Neural progenitor cell (in vitro differentiated cells): Measurements from ENCODE around the gene CNTNAP2. TPM values are rescaled to one million over a fixed set of nuclear protein-coding genes. Genes with fewer than 3 reads are reported as not detected.
"Not testable (repeated sequence)": the region's sequence is repeated elsewhere in the genome, so short reads cannot be mapped to it uniquely, and the experiment has no call there.

ENCODE experiments used
- DNase-seq: peaks from one replicate; pipeline ENCODE4 v3.0.0-alpha.2; 2016; ENCODE audit warnings: low spot score
- H2AFZ ChIP-seq: fragments of 200-600 bp; sonication (generic); replicated peaks from 2 replicates; pipeline ENCODE4 v1.6.1; 2016; ENCODE audit warnings: antibody characterized with exemption
- H3F3A ChIP-seq: fragments of 200-600 bp; sonication (generic); 2 replicates; pipeline ENCODE4 v1.6.1; 2016; ENCODE audit warnings: antibody characterized with exemption, low read depth
- H3K27ac ChIP-seq: fragments of 200-600 bp; sonication (generic); 2 replicates; pipeline ENCODE4 v1.5.1; 2016; ENCODE audit warnings: mild to moderate bottlenecking
- H3K27me3 ChIP-seq: fragments of 200-600 bp; sonication (generic); 2 replicates; pipeline ENCODE4 v1.6.1; 2016; ENCODE audit warnings: mild to moderate bottlenecking, moderate library complexity
- H3K36me3 ChIP-seq: fragments of 200-600 bp; sonication (generic); 2 replicates; pipeline ENCODE4 v1.5.1; 2016
- H3K4me1 ChIP-seq: fragments of 200-600 bp; sonication (generic); 2 replicates; pipeline ENCODE4 v1.6.1; 2016; ENCODE audit warnings: mixed run types
- H3K4me2 ChIP-seq: fragments of 200-600 bp; sonication (generic); 2 replicates; pipeline ENCODE4 v1.6.1; 2016
- H3K4me3 ChIP-seq: fragments of 200-600 bp; sonication (generic); 2 replicates; pipeline ENCODE4 v1.5.1; 2016
- H3K79me2 ChIP-seq: fragments of 200-600 bp; sonication (generic); 2 replicates; pipeline ENCODE4 v1.6.1; 2016; ENCODE audit warnings: low read depth
- H3K9ac ChIP-seq: fragments of 200-600 bp; sonication (generic); 2 replicates; pipeline ENCODE4 v1.6.1; 2016
- H3K9me3 ChIP-seq: fragments of 200-600 bp; sonication (generic); 2 replicates; pipeline ENCODE4 v1.5.1; 2016; ENCODE audit warnings: low read depth
- H4K20me1 ChIP-seq: fragments of 200-600 bp; sonication (generic); 2 replicates; pipeline ENCODE4 v1.6.1; 2016; ENCODE audit warnings: low read depth
- H3K27ac Mint-ChIP-seq: 3 replicates; pipeline ENCODE4 v1.8.0; 2021; ENCODE audit warnings: mixed read lengths
- H3K27me3 Mint-ChIP-seq: 2 replicates; pipeline ENCODE4 v1.8.0; 2022; ENCODE audit warnings: low read depth, mild to moderate bottlenecking, inconsistent platforms, moderate library complexity, mixed read lengths; ENCODE audit not compliant: insufficient read depth
- H3K36me3 Mint-ChIP-seq: 3 replicates; pipeline ENCODE4 v1.8.0; 2021; ENCODE audit warnings: mixed read lengths
- H3K4me1 Mint-ChIP-seq: 3 replicates; pipeline ENCODE4 v1.8.0; 2021; ENCODE audit warnings: mixed read lengths
- H3K4me3 Mint-ChIP-seq: 3 replicates; pipeline ENCODE4 v1.8.0; 2021; ENCODE audit warnings: mild to moderate bottlenecking, moderate library complexity, mixed read lengths
- H3K9me3 Mint-ChIP-seq: 3 replicates; pipeline ENCODE4 v1.8.0; 2020; ENCODE audit warnings: mixed read lengths
- EZH2 ChIP-seq: fragments of 200-600 bp; sonication (generic); IDR thresholded peaks from 2 replicates; pipeline ENCODE4 v1.6.1; 2017; ENCODE audit warnings: antibody characterized with exemption, mild to moderate bottlenecking, moderate library complexity
- EZH2phosphoT487 ChIP-seq: fragments of 200-600 bp; sonication (generic); IDR thresholded peaks from 2 replicates; pipeline ENCODE4 v1.6.1; 2017; ENCODE audit warnings: antibody characterized with exemption
- total RNA-seq: library from RNA; depleted of rRNA; stranded (reverse); fragments of >200 nt; gene quantifications from 2 replicates; pipeline ENCODE4 v1.2.3, GENCODE V29; 2015; ENCODE audit warnings: low replicate concordance
- TF ChIP-seq, protein P1 (sequence below): fragments of 200-600 bp; sonication (generic); IDR thresholded peaks from 2 replicates; pipeline ENCODE4 v1.5.1; 2017; ENCODE audit warnings: antibody characterized with exemption, mild to moderate bottlenecking

CNTNAP2 gene
- total RNA-seq, 1 donor from 2014 or later, result 126 TPM

DNA sequence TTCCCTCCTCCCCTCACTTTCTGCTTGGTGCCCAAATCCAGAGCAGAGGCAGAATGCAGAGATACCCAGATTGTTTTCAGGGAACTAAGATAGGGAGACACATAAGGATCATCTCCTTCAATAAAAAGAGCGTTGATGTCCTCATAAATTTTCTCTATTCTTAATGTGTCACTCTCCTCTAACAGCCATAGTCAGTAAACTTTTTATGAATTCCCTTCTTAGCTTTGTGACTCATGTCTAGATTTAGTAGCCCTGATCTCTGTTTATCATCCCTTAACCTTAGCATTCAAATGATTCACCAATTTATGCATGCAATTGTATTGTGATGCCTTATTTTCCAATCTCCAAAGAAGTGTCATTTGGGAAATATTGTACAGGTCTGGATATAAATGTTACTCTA is 1478.4 kb downstream of the CNTNAP2 start:
- no peak overlapping the region for H3K4me2 ChIP-seq
- TF ChIP-seq EZH2 (no peak), EZH2phosphoT487 (no peak)
- TF ChIP-seq, protein P1, sequence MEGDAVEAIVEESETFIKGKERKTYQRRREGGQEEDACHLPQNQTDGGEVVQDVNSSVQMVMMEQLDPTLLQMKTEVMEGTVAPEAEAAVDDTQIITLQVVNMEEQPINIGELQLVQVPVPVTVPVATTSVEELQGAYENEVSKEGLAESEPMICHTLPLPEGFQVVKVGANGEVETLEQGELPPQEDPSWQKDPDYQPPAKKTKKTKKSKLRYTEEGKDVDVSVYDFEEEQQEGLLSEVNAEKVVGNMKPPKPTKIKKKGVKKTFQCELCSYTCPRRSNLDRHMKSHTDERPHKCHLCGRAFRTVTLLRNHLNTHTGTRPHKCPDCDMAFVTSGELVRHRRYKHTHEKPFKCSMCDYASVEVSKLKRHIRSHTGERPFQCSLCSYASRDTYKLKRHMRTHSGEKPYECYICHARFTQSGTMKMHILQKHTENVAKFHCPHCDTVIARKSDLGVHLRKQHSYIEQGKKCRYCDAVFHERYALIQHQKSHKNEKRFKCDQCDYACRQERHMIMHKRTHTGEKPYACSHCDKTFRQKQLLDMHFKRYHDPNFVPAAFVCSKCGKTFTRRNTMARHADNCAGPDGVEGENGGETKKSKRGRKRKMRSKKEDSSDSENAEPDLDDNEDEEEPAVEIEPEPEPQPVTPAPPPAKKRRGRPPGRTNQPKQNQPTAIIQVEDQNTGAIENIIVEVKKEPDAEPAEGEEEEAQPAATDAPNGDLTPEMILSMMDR, result no peak
- H3F3A ChIP-seq, result no peaks in the 10 kb centered on the region
- no peak overlapping the region for H3K27ac ChIP-seq
- no peak overlapping the region for H2AFZ ChIP-seq
- H3K36me3 Mint-ChIP-seq, result peaks cover 8% of the 10 kb centered on the region
- no peak overlapping the region for H3K4me3 Mint-ChIP-seq
- no peaks in the 10 kb centered on the region for H3K36me3 ChIP-seq
- peaks cover 2% of the 10 kb centered on the region for H3K27me3 Mint-ChIP-seq
- DNase-seq, result no peak
- peaks cover 30% of the 10 kb centered on the region for H3K9me3 Mint-ChIP-seq
- no peaks in the 10 kb centered on the region for H4K20me1 ChIP-seq
- H3K4me3 ChIP-seq, result no peak overlapping the region
- H3K27me3 ChIP-seq, result no peaks in the 10 kb centered on the region
- no peak overlapping the region for H3K27ac Mint-ChIP-seq
- H3K4me1 Mint-ChIP-seq, result no peaks in the 10 kb centered on the region
- no peaks in the 10 kb centered on the region for H3K9me3 ChIP-seq
- H3K79me2 ChIP-seq, result no peaks in the 10 kb centered on the region
- no peak overlapping the region for H3K9ac ChIP-seq
- H3K4me1 ChIP-seq, result no peaks in the 10 kb centered on the region

DNA sequence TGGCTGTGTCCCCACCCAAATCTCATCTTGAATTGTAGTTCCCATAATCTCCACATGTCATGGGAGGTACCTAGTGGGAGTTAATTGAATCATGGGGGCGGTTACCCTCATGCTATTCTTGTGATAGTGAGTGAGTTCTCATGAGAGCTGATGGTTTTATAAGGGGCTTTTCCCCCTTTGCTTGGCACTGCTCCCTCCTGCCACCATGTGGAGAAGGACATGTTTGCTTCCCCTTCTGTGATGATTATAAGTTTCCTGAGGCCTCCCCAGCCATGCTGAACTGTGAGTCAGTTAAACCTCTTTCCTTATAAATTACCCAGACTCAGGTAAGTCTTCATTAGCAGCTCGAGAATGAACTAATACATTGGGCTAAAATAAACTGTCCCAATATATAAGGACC is 1482.1 kb downstream of the CNTNAP2 start:
- H3K4me3 Mint-ChIP-seq, H3K27ac Mint-ChIP-seq, H3K4me2 ChIP-seq, H3K36me3 Mint-ChIP-seq, H2AFZ ChIP-seq, H3K9me3 ChIP-seq, H3K79me2 ChIP-seq, H3K4me1 Mint-ChIP-seq, H3K36me3 ChIP-seq, H3K27me3 ChIP-seq, H3K9ac ChIP-seq, H3K4me1 ChIP-seq, H3K4me3 ChIP-seq, H3K27ac ChIP-seq, H3F3A ChIP-seq, DNase-seq, H4K20me1 ChIP-seq, H3K27me3 Mint-ChIP-seq: not testable (repeated sequence)
- H3K9me3 Mint-ChIP-seq, result peaks cover 36% of the 10 kb centered on the region
- TF ChIP-seq, protein P1, result peak; percentile 30

DNA sequence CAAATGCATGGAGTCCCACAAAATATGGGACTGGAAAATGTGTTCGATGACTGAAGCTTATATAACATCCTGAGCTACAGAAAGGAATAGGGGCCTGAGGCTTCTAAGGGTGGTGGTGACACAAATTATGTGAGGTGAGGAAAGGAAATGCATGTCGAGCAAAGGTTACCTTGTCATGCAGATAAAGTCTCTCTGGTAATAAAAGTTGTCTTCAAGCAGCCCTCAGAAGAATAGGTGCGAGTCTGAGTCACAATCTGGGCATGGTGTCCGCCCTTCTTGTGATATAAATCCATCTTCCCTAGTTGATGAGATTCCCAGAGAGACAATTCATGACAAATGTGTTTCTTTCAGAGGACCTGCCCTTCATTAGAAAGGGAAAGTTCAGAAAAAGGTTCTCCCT is 1488.7 kb downstream of the CNTNAP2 start:
- TF ChIP-seq EZH2, result no peak
- TF ChIP-seq, protein P1, result no peak
- no peak for TF ChIP-seq EZH2phosphoT487
- H3K4me3 Mint-ChIP-seq, result no peak overlapping the region
- no peaks in the 10 kb centered on the region for H4K20me1 ChIP-seq
- peak overlapping the region; percentile 79 for H3K27ac Mint-ChIP-seq
- peaks cover 9% of the 10 kb centered on the region for H3K27me3 Mint-ChIP-seq
- H3K79me2 ChIP-seq, result no peaks in the 10 kb centered on the region
- H3K4me3 ChIP-seq, result no peak overlapping the region
- H3K36me3 ChIP-seq, result no peaks in the 10 kb centered on the region
- peaks cover 14% of the 10 kb centered on the region for H3K27me3 ChIP-seq
- no peak overlapping the region for H2AFZ ChIP-seq
- H3K9ac ChIP-seq, result no peak overlapping the region
- H3K9me3 ChIP-seq, result no peaks in the 10 kb centered on the region
- no peak for DNase-seq
- H3K36me3 Mint-ChIP-seq, result peaks cover 20% of the 10 kb centered on the region
- peaks cover 49% of the 10 kb centered on the region for H3K4me1 Mint-ChIP-seq
- H3K4me1 ChIP-seq, result peaks cover 28% of the 10 kb centered on the region
- peaks cover 22% of the 10 kb centered on the region for H3F3A ChIP-seq
- H3K27ac ChIP-seq, result no peak overlapping the region
- H3K4me2 ChIP-seq, result no peak overlapping the region
- peaks cover 40% of the 10 kb centered on the region for H3K9me3 Mint-ChIP-seq
